ENCODE data around the gene RNF38. TPM values are rescaled to one million over a fixed set of nuclear protein-coding genes. Genes with fewer than 3 reads are reported as not detected.
"Not testable (repeated sequence)": the region's sequence is repeated elsewhere in the genome, so short reads cannot be mapped to it uniquely, and the experiment has no call there.

Gene RNF38
- total and polyA plus RNA-seq, 2 donors (not counting 3 experiments of a cell fraction or from before 2014, with no cell fraction given), result 36.7 to 47.2 TPM

GRCh38 chr9:36314740-36315139, 85.3 kb downstream of the RNF38 start:
- no peak overlapping the region for H3K4me2 ChIP-seq (ENCODE audit: insufficient read depth, low read length)
- H3K36me3 ChIP-seq (ENCODE audit: control insufficient read depth in 2 of 2, extremely low read depth in 1 of 2, insufficient read depth in 2 of 2, low read length in 2 of 2), result no peaks in the 10 kb centered on the region
- H2AFZ ChIP-seq (ENCODE audit: low read depth, low read length), result no peak overlapping the region
- ChIA-PET CTCF (interaction anchor here (1.0 to 1.8 kb wide), 2 partner anchors 14 to 433 kb away, joined by 4 to 9 read pairs; no protein-coding TSS in a partner anchor), POLR2A (no interaction called here)
- H4K20me1 ChIP-seq (replicated peaks; ENCODE audit: control insufficient read depth, extremely low read depth, insufficient read depth, low read length), result no peaks in the 10 kb centered on the region
- no peaks in the 10 kb centered on the region for H3K9me3 ChIP-seq (replicated peaks; ENCODE audit: control insufficient read depth, insufficient read depth, low read length)
- H3K27ac ChIP-seq (ENCODE audit: insufficient read depth, low read depth, low read length), result no peak overlapping the region
- dilution Hi-C loops (cut with MboI; ENCODE audit: extremely low pct_ligation_motif_present, low sequenced_read_pairs), result no loop called here
- no peaks in the 10 kb centered on the region for H3K79me2 ChIP-seq (ENCODE audit: control insufficient read depth, insufficient read depth, low read length)
- FAIRE-seq, result no peak
- intact Hi-C loops (cut with micrococcal nuclease), result no loop called here
- H3K27me3 ChIP-seq (ENCODE audit: control insufficient read depth in 2 of 2, insufficient read depth in 2 of 2, low read length in 2 of 2), result no peaks in the 10 kb centered on the region
- no peak for DNase-seq (ENCODE audit: low read depth, low spot score)
- no TSS peak for BruUV-seq (replicated peaks)
- no peak overlapping the region for H3K4me3 ChIP-seq (replicated peaks in 1 of 3; ENCODE audit: insufficient read depth in 1 of 3, low read depth in 1 of 3, low read length in 3 of 3)
- TF ChIP-seq FOS (IDR thresholded peaks at IDR 0.05; ENCODE audit: borderline replicate concordance, insufficient read depth, low read length), result no peak
- TF ChIP-seq POLR2A (IDR thresholded peaks at IDR 0.05; ENCODE audit: low read depth, low read length), result no peak
- TF ChIP-seq MYC (IDR thresholded peaks at IDR 0.05; ENCODE audit: low read depth, low read length), result no peak
- no peak for TF ChIP-seq GATA2 (IDR thresholded peaks at IDR 0.05; ENCODE audit: insufficient read depth, insufficient read length, low read depth, low read length)
- TF ChIP-seq JUN (IDR thresholded peaks at IDR 0.05; ENCODE audit: borderline replicate concordance, insufficient read depth, insufficient read length, low read depth), result no peak
- peaks cover 7% of the 10 kb centered on the region for H3K4me1 ChIP-seq (ENCODE audit: control insufficient read depth, extremely low read depth, insufficient read depth, low read length)
- no peak overlapping the region for H3K9ac ChIP-seq (replicated peaks; ENCODE audit: extremely low read depth, insufficient read depth, low read length)
- no peaks in the 10 kb centered on the region for H3K9me1 ChIP-seq (replicated peaks; ENCODE audit: control insufficient read depth, extremely low read depth, insufficient read depth, low read length)

GRCh38 chr9:36306471-36307306, 93.4 kb downstream of the RNF38 start:
- Histone ChIP-seq H3K9me3 (replicated peaks; ENCODE audit: control insufficient read depth, insufficient read depth, low read length) (no peaks in the 10 kb centered on the region), H3K27ac (ENCODE audit: insufficient read depth, low read depth, low read length) (no peak overlapping the region), H3K36me3 (ENCODE audit: control insufficient read depth in 2 of 2, extremely low read depth in 1 of 2, insufficient read depth in 2 of 2, low read length in 2 of 2) (no peaks in the 10 kb centered on the region), H3K4me2 (ENCODE audit: insufficient read depth, low read length) (peak overlapping the region; percentile 3), H3K79me2 (ENCODE audit: control insufficient read depth, insufficient read depth, low read length) (no peaks in the 10 kb centered on the region), H2AFZ (ENCODE audit: low read depth, low read length) (peak overlapping the region; percentile 3), H3K4me1 (ENCODE audit: control insufficient read depth, extremely low read depth, insufficient read depth, low read length) (peaks cover 7% of the 10 kb centered on the region), H3K4me3 (replicated peaks in 1 of 3; ENCODE audit: insufficient read depth in 1 of 3, low read depth in 1 of 3, low read length in 3 of 3) (no peak overlapping the region), H4K20me1 (replicated peaks; ENCODE audit: control insufficient read depth, extremely low read depth, insufficient read depth, low read length) (no peaks in the 10 kb centered on the region), H3K27me3 (ENCODE audit: control insufficient read depth in 2 of 2, insufficient read depth in 2 of 2, low read length in 2 of 2) (no peaks in the 10 kb centered on the region), H3K9ac (replicated peaks; ENCODE audit: extremely low read depth, insufficient read depth, low read length) (no peak overlapping the region), H3K9me1 (replicated peaks; ENCODE audit: control insufficient read depth, extremely low read depth, insufficient read depth, low read length) (no peaks in the 10 kb centered on the region)
- TF ChIP-seq FOS (IDR thresholded peaks at IDR 0.05; ENCODE audit: borderline replicate concordance, insufficient read depth, low read length) (no peak), JUN (IDR thresholded peaks at IDR 0.05; ENCODE audit: borderline replicate concordance, insufficient read depth, insufficient read length, low read depth) (peak; percentile 3)
- peak; percentile 62 for FAIRE-seq
- dilution Hi-C loops (cut with MboI; ENCODE audit: extremely low pct_ligation_motif_present, low sequenced_read_pairs), result no loop called here
- ChIA-PET CTCF (interaction anchor here (0.6 to 1.2 kb wide), 4 partner anchors 10 to 140 kb away, joined by 3 to 8 read pairs (median 4); no protein-coding TSS in a partner anchor), POLR2A (no interaction called here)
- BruUV-seq (replicated peaks), result no TSS peak
- peak; percentile 27 for DNase-seq (ENCODE audit: low read depth, low spot score)
- intact Hi-C loops (cut with micrococcal nuclease), result no loop called here

- H3K9me3 ChIP-seq (replicated peaks; ENCODE audit: control insufficient read depth, insufficient read depth, low read length); H2AFZ ChIP-seq (ENCODE audit: low read depth, low read length); CTCF ChIA-PET; H4K20me1 ChIP-seq (replicated peaks; ENCODE audit: control insufficient read depth, extremely low read depth, insufficient read depth, low read length); H3K79me2 ChIP-seq (ENCODE audit: control insufficient read depth, insufficient read depth, low read length); DNase-seq (ENCODE audit: low read depth, low spot score); H3K4me2 ChIP-seq (ENCODE audit: insufficient read depth, low read length); H3K4me3 ChIP-seq (replicated peaks in 1 of 3; ENCODE audit: insufficient read depth in 1 of 3, low read depth in 1 of 3, low read length in 3 of 3); POLR2A ChIA-PET; H3K27me3 ChIP-seq (ENCODE audit: control insufficient read depth in 2 of 2, insufficient read depth in 2 of 2, low read length in 2 of 2); H3K9ac ChIP-seq (replicated peaks; ENCODE audit: extremely low read depth, insufficient read depth, low read length); H3K27ac ChIP-seq (ENCODE audit: insufficient read depth, low read depth, low read length); FAIRE-seq; H3K36me3 ChIP-seq (ENCODE audit: control insufficient read depth in 2 of 2, extremely low read depth in 1 of 2, insufficient read depth in 2 of 2, low read length in 2 of 2); H3K9me1 ChIP-seq (replicated peaks; ENCODE audit: control insufficient read depth, extremely low read depth, insufficient read depth, low read length); intact Hi-C loops (cut with micrococcal nuclease); BruUV-seq (replicated peaks); H3K4me1 ChIP-seq (ENCODE audit: control insufficient read depth, extremely low read depth, insufficient read depth, low read length); dilution Hi-C loops (cut with MboI; ENCODE audit: extremely low pct_ligation_motif_present, low sequenced_read_pairs): not testable (repeated sequence)
Observed at GRCh38 chr9:36304366-36304765, 95.7 kb downstream of the RNF38 start.
